ENCODE data around the gene XYLT1.

DNA sequence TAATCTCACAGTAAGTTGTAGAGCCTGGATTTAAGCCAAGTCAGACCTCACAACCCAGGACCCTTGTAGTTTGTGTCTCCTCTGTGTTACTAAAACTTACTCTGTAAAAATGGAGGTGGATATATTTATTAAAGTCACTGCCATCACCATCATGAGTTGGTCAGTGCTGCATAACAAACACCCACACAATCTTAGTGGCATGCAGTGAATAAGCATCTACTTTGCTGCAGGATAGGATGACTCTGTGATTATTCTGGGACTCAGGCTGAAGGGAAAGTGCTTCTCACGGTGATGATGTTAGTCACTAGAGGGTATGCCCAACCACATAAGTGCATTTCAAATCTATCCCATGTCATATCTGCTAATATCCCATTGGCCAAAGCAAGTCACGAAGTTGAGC, 398.7 kb downstream of the XYLT1 start:
- TF ChIP-seq EP300 (IDR thresholded peaks at IDR 0.05; ENCODE audit: borderline replicate concordance in 1 of 2, low read depth in 2 of 2, low read length in 2 of 2) = no peak
- no peak for TF ChIP-seq POLR2AphosphoS5 (IDR thresholded peaks at IDR 0.05; ENCODE audit: low read depth, low read length)
- TF ChIP-seq FOSL1 (IDR thresholded peaks at IDR 0.05; ENCODE audit: insufficient read depth, low read depth, low read length) = no peak
- TF ChIP-seq ZNF274 (IDR thresholded peaks at IDR 0.05; ENCODE audit: borderline replicate concordance, extremely low read depth, low read length) = no peak
- TF ChIP-seq, protein P1, sequence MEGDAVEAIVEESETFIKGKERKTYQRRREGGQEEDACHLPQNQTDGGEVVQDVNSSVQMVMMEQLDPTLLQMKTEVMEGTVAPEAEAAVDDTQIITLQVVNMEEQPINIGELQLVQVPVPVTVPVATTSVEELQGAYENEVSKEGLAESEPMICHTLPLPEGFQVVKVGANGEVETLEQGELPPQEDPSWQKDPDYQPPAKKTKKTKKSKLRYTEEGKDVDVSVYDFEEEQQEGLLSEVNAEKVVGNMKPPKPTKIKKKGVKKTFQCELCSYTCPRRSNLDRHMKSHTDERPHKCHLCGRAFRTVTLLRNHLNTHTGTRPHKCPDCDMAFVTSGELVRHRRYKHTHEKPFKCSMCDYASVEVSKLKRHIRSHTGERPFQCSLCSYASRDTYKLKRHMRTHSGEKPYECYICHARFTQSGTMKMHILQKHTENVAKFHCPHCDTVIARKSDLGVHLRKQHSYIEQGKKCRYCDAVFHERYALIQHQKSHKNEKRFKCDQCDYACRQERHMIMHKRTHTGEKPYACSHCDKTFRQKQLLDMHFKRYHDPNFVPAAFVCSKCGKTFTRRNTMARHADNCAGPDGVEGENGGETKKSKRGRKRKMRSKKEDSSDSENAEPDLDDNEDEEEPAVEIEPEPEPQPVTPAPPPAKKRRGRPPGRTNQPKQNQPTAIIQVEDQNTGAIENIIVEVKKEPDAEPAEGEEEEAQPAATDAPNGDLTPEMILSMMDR (IDR thresholded peaks at IDR 0.05; ENCODE audit: control extremely low read depth in 1 of 3, insufficient read depth in 1 of 3, low read depth in 1 of 3, low read length in 3 of 3) = no peak
- TF ChIP-seq TAF1 (IDR thresholded peaks at IDR 0.05; ENCODE audit: low read depth, low read length) = no peak
- TF ChIP-seq JUN (IDR thresholded peaks at IDR 0.05; ENCODE audit: low read depth, low read length) = no peak
- no peak for TF ChIP-seq TBP (IDR thresholded peaks at IDR 0.05; ENCODE audit: low read depth, low read length)

Data from H1 (cell line).